SK-N-SH (cell line): ENCODE results near the gene CENPN. TPM values are rescaled to one million over a fixed set of nuclear protein-coding genes. Genes with fewer than 3 reads are reported as not detected.

Experiments used
- CTCF ChIA-PET: fragments of 300-600, 350-600 bp; formaldehyde crosslinking; extraction: SDS; loops from one replicate; lab custom pipeline; 2021; lab: Yijun Ruan, JAX
- POLR2A ChIA-PET: fragments of 350-600 bp; sonication (Branson Sonifier 250); formaldehyde crosslinking; extraction: SDS; loops from one replicate; lab custom pipeline; 2020; ENCODE audit warnings: antibody characterized with exemption, inconsistent platforms; lab: Yijun Ruan, JAX
- DNase-seq: peaks from one replicate; pipeline ENCODE4 v3.0.0; 2012
- H2AFZ ChIP-seq: fragments of 200-600 bp; sonication (generic); 2 replicates; pipeline ENCODE4 v1.8.1; 2016; ENCODE audit warnings: antibody characterized with exemption, mild to moderate bottlenecking, low read depth
- H3F3A ChIP-seq: fragments of 200-600 bp; sonication (generic); replicated peaks from 2 replicates; pipeline ENCODE3; 2016; ENCODE audit warnings: antibody characterized with exemption, mild to moderate bottlenecking; ENCODE audit not compliant: insufficient read depth
- H3K27ac ChIP-seq, 2 experiments: fragments of 200-500 bp in 1 of 2; fragments of 200-600 bp in 1 of 2; sonication (Bioruptor generic) in 1 of 2; sonication (generic), shearing (Covaris generic) in 1 of 2; 2 replicates each; pipeline versions ENCODE4 v1.5.1 to v1.6.1; 2014 to 2016; ENCODE audit warnings: low read depth in 2 of 2, inconsistent platforms in 1 of 2, low read length in 1 of 2, mild to moderate bottlenecking in 1 of 2, mixed read lengths in 1 of 2
- H3K27me3 ChIP-seq: fragments of 200-600 bp; sonication (generic), shearing (Covaris generic); 2 replicates; pipeline ENCODE4 v1.6.1; 2016; ENCODE audit warnings: mixed run types; ENCODE audit not compliant: insufficient read depth
- H3K36me3 ChIP-seq, 2 experiments: fragments of 200-500 bp in 1 of 2; fragments of 200-600 bp in 1 of 2; sonication (Bioruptor generic) in 1 of 2; sonication (generic) in 1 of 2; replicated peaks in 1 of 2; 2 replicates each; pipeline versions ENCODE3 to v1.5.1; 2014 to 2016; ENCODE audit warnings: low read length in 1 of 2, mild to moderate bottlenecking in 1 of 2; ENCODE audit not compliant: insufficient read depth in 2 of 2, control insufficient read depth in 1 of 2
- H3K4me1 ChIP-seq, 2 experiments: fragments of 200-500 bp in 1 of 2; fragments of 200-600 bp in 1 of 2; sonication (Bioruptor generic) in 1 of 2; sonication (generic), shearing (Covaris generic) in 1 of 2; 2 replicates each; pipeline versions ENCODE4 v1.5.1 to v1.6.1; 2014 to 2016; ENCODE audit warnings: low read depth in 1 of 2, low read length in 1 of 2, mixed run types in 1 of 2; ENCODE audit not compliant: insufficient read depth in 2 of 2, control insufficient read depth in 1 of 2
- H3K4me2 ChIP-seq: fragments of 200-600 bp; sonication (generic), shearing (Covaris generic); 2 replicates; pipeline ENCODE4 v1.6.1; 2017; ENCODE audit warnings: mixed run types
- H3K4me3 ChIP-seq, 2 experiments: fragments of 200-500 bp in 1 of 2; fragments of 200-600 bp in 1 of 2; sonication (Bioruptor generic) in 1 of 2; sonication (generic), shearing (Covaris generic) in 1 of 2; 2 replicates each; pipeline versions ENCODE4 v1.5.1 to v1.8.1; 2014 to 2016; ENCODE audit warnings: low read depth in 2 of 2, inconsistent platforms in 1 of 2, low read length in 1 of 2, mild to moderate bottlenecking in 1 of 2, mixed read lengths in 1 of 2, moderate library complexity in 1 of 2
- H3K79me2 ChIP-seq: fragments of 200-600 bp; sonication (generic); 2 replicates; pipeline ENCODE4 v1.8.1; 2017; ENCODE audit warnings: mild to moderate bottlenecking; ENCODE audit not compliant: insufficient read depth
- H3K9ac ChIP-seq: fragments of 200-600 bp; sonication (generic); 2 replicates; pipeline ENCODE4 v1.6.1; 2017; ENCODE audit warnings: mixed run types
- H3K9me2 ChIP-seq: fragments of 200-600 bp; sonication (generic); 2 replicates; pipeline ENCODE4 v1.6.1; 2017; ENCODE audit warnings: mixed run types
- H3K9me3 ChIP-seq: fragments of 200-600 bp; sonication (generic); 2 replicates; pipeline ENCODE4 v1.6.1; 2017; ENCODE audit warnings: mixed run types, mild to moderate bottlenecking, moderate library complexity
- H4K20me1 ChIP-seq: fragments of 200-600 bp; sonication (generic); 2 replicates; pipeline ENCODE4 v1.6.1; 2017; ENCODE audit warnings: mild to moderate bottlenecking, mixed run types; ENCODE audit not compliant: insufficient read depth
- CTCF ChIP-seq: fragments of 200-600 bp; sonication (generic); IDR thresholded peaks from 2 replicates; pipeline ENCODE4 v1.6.1; 2017; ENCODE audit warnings: antibody characterized with exemption, mild to moderate bottlenecking, moderate library complexity
- ELF1 ChIP-seq: IDR thresholded peaks from 2 replicates; pipeline ENCODE4 v1.4.0; 2012
- EZH2phosphoT487 ChIP-seq: fragments of 200-600 bp; sonication (generic); IDR thresholded peaks from 2 replicates; pipeline ENCODE4 v1.6.1; 2017; ENCODE audit warnings: low read depth, mixed run types, mild to moderate bottlenecking, antibody characterized with exemption, moderate library complexity, borderline replicate concordance
- FOXM1 ChIP-seq: IDR thresholded peaks from 2 replicates; pipeline ENCODE4 v1.4.0; 2012; ENCODE audit warnings: low read depth, mild to moderate bottlenecking
- GATA2 ChIP-seq: sonication (generic); formaldehyde crosslinking; IDR thresholded peaks from 2 replicates; pipeline ENCODE4 v1.5.0; 2020; ENCODE audit warnings: mild to moderate bottlenecking, missing genetic modification reagents
- IRF3 ChIP-seq: fragments of 150-350 bp; IDR thresholded peaks from 2 replicates; pipeline ENCODE4 v1.6.1; 2016; ENCODE audit warnings: mild to moderate bottlenecking, low read depth, low read length
- JUND ChIP-seq: IDR thresholded peaks from 2 replicates; pipeline ENCODE4 v1.4.0; 2012
- MAX ChIP-seq: IDR thresholded peaks from 2 replicates; pipeline ENCODE4 v1.4.0; 2012; ENCODE audit warnings: low read depth
- MEF2A ChIP-seq: IDR thresholded peaks from 2 replicates; pipeline ENCODE4 v1.4.0; 2012; ENCODE audit warnings: low read depth, borderline replicate concordance
- NFIC ChIP-seq: IDR thresholded peaks from 2 replicates; pipeline ENCODE4 v1.4.0; 2012; ENCODE audit warnings: borderline replicate concordance
- NRF1 ChIP-seq: IDR thresholded peaks from 2 replicates; pipeline ENCODE4 v1.6.1; 2012; ENCODE audit warnings: low read depth, mild to moderate bottlenecking, low read length
- RFX5 ChIP-seq: IDR thresholded peaks from 2 replicates; pipeline ENCODE4 v1.6.1; 2012; ENCODE audit warnings: mild to moderate bottlenecking, improper control_type of control experiment, low read length
- RXRA ChIP-seq: IDR thresholded peaks from 2 replicates; pipeline ENCODE4 v1.4.0; 2012; ENCODE audit warnings: low read depth, mild to moderate bottlenecking, borderline replicate concordance
- SMC3 ChIP-seq: IDR thresholded peaks from 2 replicates; pipeline ENCODE4 v1.6.1; 2012; ENCODE audit warnings: low read depth, low read length, improper control_type of control experiment
- TAF1 ChIP-seq: IDR thresholded peaks from 2 replicates; pipeline ENCODE4 v1.6.1; 2012; ENCODE audit warnings: low read depth, mild to moderate bottlenecking, low read length, moderate library complexity, borderline replicate concordance
- TCF12 ChIP-seq: IDR thresholded peaks from 2 replicates; pipeline ENCODE4 v1.4.0; 2012
- USF1 ChIP-seq: IDR thresholded peaks from 2 replicates; pipeline ENCODE4 v1.4.0; 2012; ENCODE audit warnings: low read depth, borderline replicate concordance
- ZBTB33 ChIP-seq: IDR thresholded peaks from 2 replicates; pipeline ENCODE4 v1.4.0; 2012; ENCODE audit warnings: low read depth, borderline replicate concordance
- WGBS: methylation state at CpG from one replicate; pipeline ENCODE4 v1.1.6; 2017; ENCODE audit warnings: low lambda C conversion rate; 5-methylcytosine and 5-hydroxymethylcytosine counted together
- polyA plus RNA-seq, 3 experiments: library from polyadenylated mRNA; depleted of rRNA; stranded (reverse); fragments of >200 nt; gene quantifications; 2 replicates each; pipeline ENCODE4 v1.2.3, GENCODE V29; 2012

Gene CENPN
- polyA plus RNA-seq, 1 of the 3 experiments (the other 2 are of a cell fraction), result 35.3 TPM

GRCh38 chr16:80962879-80963278 is 44.1 kb upstream of the CENPN start (continued):
- TF ChIP-seq RFX5 (no peak), TCF12 (no peak), GATA2 (CRISPR knock-in tag) (no peak), CTCF (no peak), FOXM1 (no peak), EZH2phosphoT487 (no peak), MEF2A (no peak)

- TF ChIP-seq MAX (no peak), JUND (no peak), NFIC (no peak)
- TF ChIP-seq, all 33 proteins: peak for 0
- CTCF ChIA-PET, result interaction anchor here (1.2 kb wide), 1 partner anchor 11 kb away, joined by 5 read pairs; no protein-coding TSS in a partner anchor
- Histone ChIP-seq H3K4me3 (no peak overlapping the region), H3F3A (no peaks in the 10 kb centered on the region), H3K9me3 (no peaks in the 10 kb centered on the region), H4K20me1 (no peaks in the 10 kb centered on the region), H3K9ac (no peak overlapping the region), H2AFZ (no peak overlapping the region), H3K4me1 (no peaks in the 10 kb centered on the region), H3K4me2 (no peak overlapping the region), H3K27ac (no peak overlapping the region), H3K9me2 (no peaks in the 10 kb centered on the region), H3K27me3 (no peaks in the 10 kb centered on the region), H3K36me3 (peaks cover 0 to 2% of the 10 kb centered on the region in 2 experiments), H3K79me2 (no peaks in the 10 kb centered on the region)
- POLR2A ChIA-PET, result no interaction called here
- DNase-seq, result no peak
- 71% methylated on average over 2 of the region's 2 CpGs for whole genome bisulfite sequencing
Measured at GRCh38 chr16:80964351-80964750, 42.7 kb upstream of the CENPN start.

GRCh38 chr16:80966617-80967016 is 40.4 kb upstream of the CENPN start:
- H4K20me1 ChIP-seq, result no peaks in the 10 kb centered on the region
- DNase-seq, result no peak
- no peaks in the 10 kb centered on the region for H3K79me2 ChIP-seq
- no peak overlapping the region for H3K9ac ChIP-seq
- no peaks in the 10 kb centered on the region for H3K27me3 ChIP-seq
- H3F3A ChIP-seq, result peaks cover 5% of the 10 kb centered on the region
- H3K27ac ChIP-seq, result no peak overlapping the region
- no peak overlapping the region for H3K4me2 ChIP-seq
- TF ChIP-seq IRF3 (no peak), GATA2 (CRISPR knock-in tag) (no peak), SMC3 (no peak), USF1 (no peak), ELF1 (no peak), MAX (no peak), TAF1 (no peak), EZH2phosphoT487 (no peak), RXRA (no peak), NRF1 (no peak), ZBTB33 (no peak)
- TF ChIP-seq, all 33 proteins: peak for 0
- Histone ChIP-seq H3K4me1 (no peaks in the 10 kb centered on the region), H2AFZ (no peak overlapping the region), H3K36me3 (peaks cover 2 to 4% of the 10 kb centered on the region in 2 experiments), H3K4me3 (no peak overlapping the region), H3K9me2 (no peaks in the 10 kb centered on the region), H3K9me3 (no peaks in the 10 kb centered on the region)
- POLR2A ChIA-PET, result no interaction called here
- CTCF ChIA-PET, result interaction anchor here (1.1 to 2.7 kb wide), 3 partner anchors 8 to 38 kb away, joined by 3 to 6 read pairs (median 5); no protein-coding TSS in a partner anchor
- WGBS, result 76% methylated on average over 4 of the region's 4 CpGs
